HT1080 (cell line): ENCODE data around the gene C2CD4D. TPM values are rescaled to one million over a fixed set of nuclear protein-coding genes. Genes with fewer than 3 reads are reported as not detected.

Source experiments
- DNase-seq: peaks from one replicate; pipeline ENCODE4 v3.0.0-alpha.2; 2015; ENCODE audit warnings: low read depth
- small RNA-seq: library from RNA; depleted of rRNA; stranded (forward); fragments of <200 nt; gene quantifications from one replicate; pipeline ENCODE3, GENCODE V24; 2014
- total RNA-seq: library from RNA; depleted of rRNA; stranded (reverse); fragments of >200 nt; shearing (Covaris generic); gene quantifications from 2 replicates; pipeline ENCODE4 v1.2.3, GENCODE V29; 2014; rRNA removed

Gene C2CD4D
- total RNA-seq, 1 experiment from 2014 or later: not detected

DNA sequence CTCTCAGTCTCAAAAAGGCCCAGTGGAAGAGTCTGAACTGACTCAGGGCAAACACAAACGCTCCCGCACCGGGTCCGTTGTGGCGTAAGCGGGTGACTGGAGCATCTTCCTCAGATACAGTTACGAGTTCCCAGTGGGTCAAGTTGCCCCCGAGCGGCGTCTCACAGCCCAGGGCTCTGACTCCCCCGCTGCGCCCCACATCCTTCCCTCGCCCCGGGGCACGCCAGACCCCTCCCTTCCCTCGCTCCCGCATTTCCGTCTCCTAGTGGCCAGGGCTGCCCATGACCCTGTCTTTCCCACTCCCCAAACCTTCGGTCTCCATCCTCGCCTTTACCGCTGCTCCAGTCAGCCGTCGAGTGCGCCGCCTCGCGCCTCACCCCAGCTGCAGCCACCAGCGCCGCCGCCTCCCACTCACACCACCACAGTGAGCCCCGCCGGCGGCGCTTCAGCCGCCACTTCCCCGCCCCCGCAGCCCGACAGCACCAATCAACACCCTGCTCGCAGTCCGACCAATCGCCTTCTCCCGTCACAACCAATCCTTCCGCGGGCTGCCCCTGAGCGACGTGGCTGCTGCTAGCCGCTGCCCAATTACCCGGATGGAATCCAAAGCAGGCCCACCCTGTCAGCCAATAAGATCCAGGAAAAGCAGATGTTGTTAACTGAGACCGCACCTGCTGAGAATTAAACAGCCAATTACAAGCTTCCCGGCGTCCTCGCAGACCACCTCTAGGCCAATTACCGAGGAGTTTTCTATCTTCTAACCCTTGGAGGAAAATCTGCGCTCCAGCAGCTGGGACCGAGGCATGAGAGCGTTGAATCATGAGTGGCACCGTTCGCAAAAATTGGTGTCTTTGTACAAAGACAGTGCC is 49.3 kb downstream of the C2CD4D start, which contains the start of gene TDRKH:
TDRKH (minus strand) TSS at position 430 of the 869 bp plus-strand sequence. CDS start 7,478 bp downstream, outside the sequence.
- DNase-seq: peak; percentile 98

Small RNA genes within 50 kb of the gene (small RNA-seq; reads per million reads assigned to genes)
- gene RF00019: not detected

Other genes with a start within 250 kb of the C2CD4D start
- gene SNX27, start 227.8 kb downstream of the C2CD4D start, total RNA-seq: 15.2 and 21.1 TPM in 2 replicates
- gene CELF3, start 123.0 kb downstream of the C2CD4D start, total RNA-seq: not detected in 2 replicates
- not detected in 2 replicates for gene RIIAD1, start 118.3 kb downstream of the C2CD4D start, total RNA-seq
- gene MRPL9, start 76.3 kb downstream of the C2CD4D start, total RNA-seq: 112 and 136 TPM in 2 replicates
- 1.9 and 2.0 TPM in 2 replicates for gene TDRKH, start 49.3 kb downstream of the C2CD4D start, total RNA-seq
- gene LINGO4, start 34.4 kb downstream of the C2CD4D start, total RNA-seq: not detected in 2 replicates
- 0.03 TPM in 1 of 2 replicates, not detected in the other for gene RORC, start 8.0 kb downstream of the C2CD4D start, total RNA-seq
- not detected in 2 replicates for gene THEM5, start 13.9 kb upstream of the C2CD4D start, total RNA-seq
- gene THEM4, start 69.7 kb upstream of the C2CD4D start, total RNA-seq: 10.0 and 11.8 TPM in 2 replicates
- gene S100A10, start 154.0 kb upstream of the C2CD4D start, total RNA-seq: 218 and 367 TPM in 2 replicates
- gene S100A11, start 197.2 kb upstream of the C2CD4D start, total RNA-seq: 301 and 528 TPM in 2 replicates
- gene TCHHL1, start 249.2 kb upstream of the C2CD4D start, total RNA-seq: not detected in 2 replicates